Neural cell (in vitro differentiated cells): ENCODE data around the gene NPAS3. TPM values are rescaled to one million over a fixed set of nuclear protein-coding genes. Genes with fewer than 3 reads are reported as not detected.

Source experiments
- H2AFZ ChIP-seq: fragments of 200-600, 300-800 bp; sonication (generic), shearing (Covaris generic); 2 replicates; pipeline ENCODE4 v1.6.0; 2014; ENCODE audit warnings: low read depth, mild to moderate bottlenecking, antibody characterized with exemption, low read length, moderate library complexity
- H3F3A ChIP-seq: fragments of 200-600 bp; shearing (Covaris generic); 2 replicates; pipeline ENCODE4 v1.6.1; 2016; ENCODE audit warnings: mild to moderate bottlenecking, moderate library complexity, mixed read lengths, antibody characterized with exemption, low read length; ENCODE audit not compliant: insufficient read depth, poor library complexity, severe bottlenecking
- H3K27ac ChIP-seq: fragments of 200-600, 300-800 bp; sonication (generic), shearing (Covaris generic); 2 replicates; pipeline ENCODE4 v1.5.1; 2014; ENCODE audit warnings: mild to moderate bottlenecking, low read length, moderate library complexity
- H3K27me3 ChIP-seq: fragments of 300-800, 200-600 bp; sonication (generic), shearing (Covaris generic); 2 replicates; pipeline ENCODE4 v1.6.0; 2014; ENCODE audit warnings: mild to moderate bottlenecking, low read depth, low read length, moderate library complexity; ENCODE audit not compliant: insufficient read depth
- H3K36me3 ChIP-seq: fragments of 300-800, 200-600 bp; sonication (generic), shearing (Covaris generic); 2 replicates; pipeline ENCODE4 v1.5.1; 2014; ENCODE audit warnings: mild to moderate bottlenecking, antibody characterized with exemption, low read length, moderate library complexity; ENCODE audit not compliant: insufficient read depth
- H3K4me2 ChIP-seq: fragments of 300-800, 200-600 bp; sonication (generic), shearing (Covaris generic); 2 replicates; pipeline ENCODE4 v1.6.0; 2014; ENCODE audit warnings: mild to moderate bottlenecking, low read length
- H3K4me3 ChIP-seq: fragments of 300-800, 200-600 bp; sonication (generic), shearing (Covaris generic); 2 replicates; pipeline ENCODE4 v1.5.1; 2014; ENCODE audit warnings: mild to moderate bottlenecking, low read length, moderate library complexity
- H3K79me2 ChIP-seq: fragments of 200-600 bp; shearing (Covaris generic); replicated peaks from 2 replicates; pipeline ENCODE4 v1.6.0; 2014; ENCODE audit warnings: mild to moderate bottlenecking, low read length, moderate library complexity; ENCODE audit not compliant: insufficient read depth
- H3K9ac ChIP-seq: fragments of 300-800, 200-600 bp; sonication (generic), shearing (Covaris generic); 2 replicates; pipeline ENCODE4 v1.6.1; 2016; ENCODE audit warnings: mild to moderate bottlenecking, low read length, mixed read lengths
- H3K9me2 ChIP-seq: fragments of 200-600 bp; shearing (Covaris generic); 2 replicates; pipeline ENCODE4 v1.6.1; 2016; ENCODE audit warnings: mild to moderate bottlenecking, low read length, mixed read lengths; ENCODE audit not compliant: insufficient read depth
- H3K9me3 ChIP-seq: fragments of 200-600, 300-800 bp; sonication (generic), shearing (Covaris generic); 2 replicates; pipeline ENCODE4 v1.6.1; 2016; ENCODE audit warnings: mild to moderate bottlenecking, mixed run types, low read length, moderate library complexity, mixed read lengths
- H4K20me1 ChIP-seq: fragments of 200-600 bp; shearing (Covaris generic); 2 replicates; pipeline ENCODE4 v1.6.1; 2016; ENCODE audit warnings: mild to moderate bottlenecking, mixed run types; ENCODE audit not compliant: insufficient read depth
- EP300 ChIP-seq: fragments of 450-650 bp; conservative IDR thresholded peaks from 2 replicates; pipeline ENCODE4 v1.6.1; 2014; ENCODE audit warnings: antibody characterized with exemption, mild to moderate bottlenecking, moderate library complexity; ENCODE audit not compliant: poor library complexity, severe bottlenecking
- EZH2 ChIP-seq: fragments of 200-600, 300-800 bp; shearing (Covaris generic), sonication (generic); IDR thresholded peaks from 2 replicates; pipeline ENCODE4 v1.6.1; 2014; ENCODE audit warnings: antibody characterized with exemption, low read length, borderline replicate concordance, mild to moderate bottlenecking; ENCODE audit not compliant: insufficient read depth, poor library complexity, severe bottlenecking
- MXI1 ChIP-seq: fragments of 450-650 bp; conservative IDR thresholded peaks from 2 replicates; pipeline ENCODE4 v1.6.1; 2014; ENCODE audit warnings: antibody characterized with exemption, mild to moderate bottlenecking; ENCODE audit not compliant: poor library complexity, severe bottlenecking
- POLR2AphosphoS5 ChIP-seq: IDR thresholded peaks from 2 replicates; pipeline ENCODE4 v1.6.1; 2012
- RAD21 ChIP-seq: fragments of 450-650 bp; conservative IDR thresholded peaks from 2 replicates; pipeline ENCODE4 v1.6.1; 2014; ENCODE audit warnings: antibody characterized with exemption, mild to moderate bottlenecking, moderate library complexity
- SMC3 ChIP-seq: fragments of 450-650 bp; conservative IDR thresholded peaks from 2 replicates; pipeline ENCODE4 v1.6.1; 2014; ENCODE audit warnings: antibody characterized with exemption, mild to moderate bottlenecking, moderate library complexity; ENCODE audit not compliant: poor library complexity
- TAF1 ChIP-seq: IDR thresholded peaks from 2 replicates; pipeline ENCODE4 v1.6.1; 2012; ENCODE audit warnings: low read depth
- polyA plus RNA-seq: library from polyadenylated mRNA; depleted of rRNA; stranded (reverse); fragments of >200 nt; gene quantifications from 2 replicates; pipeline ENCODE4 v1.2.3, GENCODE V29; 2014
- TF ChIP-seq, protein P1 (sequence below): IDR thresholded peaks from 2 replicates; pipeline ENCODE4 v1.6.1; 2012; ENCODE audit warnings: borderline replicate concordance
- TF ChIP-seq, protein P2 (sequence below): fragments of 450-650 bp; IDR thresholded peaks from 2 replicates; pipeline ENCODE4 v1.5.1; 2014; ENCODE audit warnings: antibody characterized with exemption, mild to moderate bottlenecking, moderate library complexity; ENCODE audit not compliant: poor library complexity, severe bottlenecking

The NPAS3 gene
- polyA plus RNA-seq, 1 donor from 2014 or later, result 1.3 TPM

- TF ChIP-seq, protein P1, sequence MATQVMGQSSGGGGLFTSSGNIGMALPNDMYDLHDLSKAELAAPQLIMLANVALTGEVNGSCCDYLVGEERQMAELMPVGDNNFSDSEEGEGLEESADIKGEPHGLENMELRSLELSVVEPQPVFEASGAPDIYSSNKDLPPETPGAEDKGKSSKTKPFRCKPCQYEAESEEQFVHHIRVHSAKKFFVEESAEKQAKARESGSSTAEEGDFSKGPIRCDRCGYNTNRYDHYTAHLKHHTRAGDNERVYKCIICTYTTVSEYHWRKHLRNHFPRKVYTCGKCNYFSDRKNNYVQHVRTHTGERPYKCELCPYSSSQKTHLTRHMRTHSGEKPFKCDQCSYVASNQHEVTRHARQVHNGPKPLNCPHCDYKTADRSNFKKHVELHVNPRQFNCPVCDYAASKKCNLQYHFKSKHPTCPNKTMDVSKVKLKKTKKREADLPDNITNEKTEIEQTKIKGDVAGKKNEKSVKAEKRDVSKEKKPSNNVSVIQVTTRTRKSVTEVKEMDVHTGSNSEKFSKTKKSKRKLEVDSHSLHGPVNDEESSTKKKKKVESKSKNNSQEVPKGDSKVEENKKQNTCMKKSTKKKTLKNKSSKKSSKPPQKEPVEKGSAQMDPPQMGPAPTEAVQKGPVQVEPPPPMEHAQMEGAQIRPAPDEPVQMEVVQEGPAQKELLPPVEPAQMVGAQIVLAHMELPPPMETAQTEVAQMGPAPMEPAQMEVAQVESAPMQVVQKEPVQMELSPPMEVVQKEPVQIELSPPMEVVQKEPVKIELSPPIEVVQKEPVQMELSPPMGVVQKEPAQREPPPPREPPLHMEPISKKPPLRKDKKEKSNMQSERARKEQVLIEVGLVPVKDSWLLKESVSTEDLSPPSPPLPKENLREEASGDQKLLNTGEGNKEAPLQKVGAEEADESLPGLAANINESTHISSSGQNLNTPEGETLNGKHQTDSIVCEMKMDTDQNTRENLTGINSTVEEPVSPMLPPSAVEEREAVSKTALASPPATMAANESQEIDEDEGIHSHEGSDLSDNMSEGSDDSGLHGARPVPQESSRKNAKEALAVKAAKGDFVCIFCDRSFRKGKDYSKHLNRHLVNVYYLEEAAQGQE, result no peak
- TF ChIP-seq SMC3 (no peak), EZH2 (no peak), TAF1 (no peak), MXI1 (no peak), RAD21 (no peak), POLR2AphosphoS5 (no peak), EP300 (no peak)
- TF ChIP-seq, protein P2, sequence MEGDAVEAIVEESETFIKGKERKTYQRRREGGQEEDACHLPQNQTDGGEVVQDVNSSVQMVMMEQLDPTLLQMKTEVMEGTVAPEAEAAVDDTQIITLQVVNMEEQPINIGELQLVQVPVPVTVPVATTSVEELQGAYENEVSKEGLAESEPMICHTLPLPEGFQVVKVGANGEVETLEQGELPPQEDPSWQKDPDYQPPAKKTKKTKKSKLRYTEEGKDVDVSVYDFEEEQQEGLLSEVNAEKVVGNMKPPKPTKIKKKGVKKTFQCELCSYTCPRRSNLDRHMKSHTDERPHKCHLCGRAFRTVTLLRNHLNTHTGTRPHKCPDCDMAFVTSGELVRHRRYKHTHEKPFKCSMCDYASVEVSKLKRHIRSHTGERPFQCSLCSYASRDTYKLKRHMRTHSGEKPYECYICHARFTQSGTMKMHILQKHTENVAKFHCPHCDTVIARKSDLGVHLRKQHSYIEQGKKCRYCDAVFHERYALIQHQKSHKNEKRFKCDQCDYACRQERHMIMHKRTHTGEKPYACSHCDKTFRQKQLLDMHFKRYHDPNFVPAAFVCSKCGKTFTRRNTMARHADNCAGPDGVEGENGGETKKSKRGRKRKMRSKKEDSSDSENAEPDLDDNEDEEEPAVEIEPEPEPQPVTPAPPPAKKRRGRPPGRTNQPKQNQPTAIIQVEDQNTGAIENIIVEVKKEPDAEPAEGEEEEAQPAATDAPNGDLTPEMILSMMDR, result no peak
- H2AFZ ChIP-seq, result no peak overlapping the region
- no peak overlapping the region for H3K4me3 ChIP-seq
- no peaks in the 10 kb centered on the region for H4K20me1 ChIP-seq
- H3F3A ChIP-seq, result no peaks in the 10 kb centered on the region
- no peaks in the 10 kb centered on the region for H3K79me2 ChIP-seq
- no peaks in the 10 kb centered on the region for H3K36me3 ChIP-seq
- no peaks in the 10 kb centered on the region for H3K9me3 ChIP-seq
- no peak overlapping the region for H3K27ac ChIP-seq
- no peaks in the 10 kb centered on the region for H3K9me2 ChIP-seq
- no peak overlapping the region for H3K4me2 ChIP-seq
- H3K27me3 ChIP-seq, result no peaks in the 10 kb centered on the region
- H3K9ac ChIP-seq, result no peak overlapping the region
Measured at GRCh38 chr14:33484264-33484663, 545.6 kb downstream of the NPAS3 start.

DNA sequence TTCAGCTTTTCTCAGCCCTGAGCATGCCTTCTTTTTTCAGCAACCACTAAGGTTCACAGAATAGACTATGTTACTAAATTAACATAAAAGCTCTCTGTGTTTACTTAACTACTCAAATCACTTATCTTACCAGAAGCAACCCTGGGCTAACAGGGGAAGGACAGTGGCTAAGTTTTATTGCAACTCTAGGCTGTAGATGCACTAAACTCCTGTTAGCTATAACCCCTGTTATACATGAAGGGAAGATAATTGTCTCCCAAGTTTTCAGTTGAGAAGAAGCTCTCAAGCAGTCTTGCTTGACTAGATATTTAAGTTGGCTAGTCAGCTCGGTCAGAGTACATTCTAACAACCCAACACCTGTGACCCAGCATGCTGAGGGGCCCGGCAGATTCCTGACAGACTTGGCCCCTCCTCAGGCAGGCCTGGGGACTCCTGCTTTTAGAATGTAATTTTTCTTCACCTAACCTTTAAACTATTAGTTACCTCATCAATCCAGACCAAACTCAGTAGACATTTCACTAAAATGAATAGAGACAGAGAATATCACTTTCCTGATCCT is 547.7 kb downstream of the NPAS3 start:
- no peaks in the 10 kb centered on the region for H3K27me3 ChIP-seq

More for the DNA sequence above, 547.7 kb downstream of the NPAS3 start:
- H3K4me2 ChIP-seq, result no peak overlapping the region
- H3K9ac ChIP-seq, result no peak overlapping the region
- no peak overlapping the region for H2AFZ ChIP-seq
- H3K36me3 ChIP-seq, result no peaks in the 10 kb centered on the region
- TF ChIP-seq SMC3 (no peak), TAF1 (no peak), POLR2AphosphoS5 (no peak), EZH2 (no peak), EP300 (no peak), MXI1 (no peak), RAD21 (no peak)
- TF ChIP-seq, protein P1, result no peak
- TF ChIP-seq, protein P2, result no peak
- no peaks in the 10 kb centered on the region for H3F3A ChIP-seq
- H3K27ac ChIP-seq, result no peak overlapping the region
- H4K20me1 ChIP-seq, result no peaks in the 10 kb centered on the region
- H3K9me3 ChIP-seq, result no peaks in the 10 kb centered on the region
- no peaks in the 10 kb centered on the region for H3K9me2 ChIP-seq
- H3K4me3 ChIP-seq, result no peak overlapping the region
- no peaks in the 10 kb centered on the region for H3K79me2 ChIP-seq
